ENCODE results near the gene FBXO33.
"Not testable (repeated sequence)": the region's sequence is repeated elsewhere in the genome, so short reads cannot be mapped to it uniquely, and the experiment has no call there.

FBXO33 gene

DNA sequence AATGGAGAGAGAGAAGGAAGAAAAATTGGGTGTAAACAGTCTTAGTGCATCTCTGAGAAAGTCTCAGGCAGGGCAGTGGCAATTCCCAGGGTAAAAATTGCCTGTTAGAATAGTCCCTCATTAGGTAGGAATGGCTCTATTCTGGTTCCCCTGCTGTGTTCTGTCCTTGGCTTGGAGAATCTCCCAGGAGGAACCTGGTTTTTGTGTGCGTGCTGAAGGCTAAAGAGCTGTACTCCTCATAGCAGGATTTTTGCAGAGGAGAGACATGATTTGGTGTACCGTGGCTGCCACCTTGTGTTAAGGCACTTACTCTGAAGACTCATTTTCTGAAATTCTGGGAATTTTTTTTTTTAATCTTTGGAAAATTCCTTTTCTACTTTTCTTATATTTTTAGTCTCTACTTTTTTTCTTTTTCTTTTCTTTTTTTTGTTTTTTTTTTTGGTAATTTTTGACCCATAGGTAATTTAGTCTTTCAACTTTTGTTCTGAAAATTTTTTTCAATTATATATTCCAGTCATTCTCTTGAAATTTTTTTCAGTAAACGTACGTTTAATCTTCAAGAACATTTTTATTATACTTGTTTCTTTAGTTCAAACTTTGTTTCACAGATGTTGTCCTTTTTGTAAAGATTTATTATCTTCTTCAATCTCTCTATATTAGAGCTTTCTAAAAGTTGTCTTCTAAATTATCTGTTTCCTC lies 63.8 kb downstream of the FBXO33 start:
- DNase-seq = peak; percentile 17

DNA sequence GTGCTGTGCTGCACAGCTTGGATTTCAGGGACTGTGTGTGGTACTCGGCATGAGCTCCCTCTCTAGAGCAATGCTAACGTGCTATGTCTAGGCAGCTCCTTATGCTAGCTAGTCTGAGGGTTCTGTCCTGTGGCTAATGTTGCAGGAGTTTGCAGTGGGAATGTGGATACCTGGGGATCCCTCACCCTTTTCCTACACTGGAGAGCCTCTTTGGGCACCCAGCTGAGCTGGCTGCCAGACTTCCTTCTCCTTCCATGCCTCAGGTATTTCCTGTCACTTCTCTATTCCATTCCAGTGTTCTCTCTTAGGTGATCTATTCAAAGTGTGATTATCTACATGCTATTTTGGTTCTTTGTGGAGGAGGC lies 64.9 kb downstream of the FBXO33 start:
- no peak for DNase-seq

DNA sequence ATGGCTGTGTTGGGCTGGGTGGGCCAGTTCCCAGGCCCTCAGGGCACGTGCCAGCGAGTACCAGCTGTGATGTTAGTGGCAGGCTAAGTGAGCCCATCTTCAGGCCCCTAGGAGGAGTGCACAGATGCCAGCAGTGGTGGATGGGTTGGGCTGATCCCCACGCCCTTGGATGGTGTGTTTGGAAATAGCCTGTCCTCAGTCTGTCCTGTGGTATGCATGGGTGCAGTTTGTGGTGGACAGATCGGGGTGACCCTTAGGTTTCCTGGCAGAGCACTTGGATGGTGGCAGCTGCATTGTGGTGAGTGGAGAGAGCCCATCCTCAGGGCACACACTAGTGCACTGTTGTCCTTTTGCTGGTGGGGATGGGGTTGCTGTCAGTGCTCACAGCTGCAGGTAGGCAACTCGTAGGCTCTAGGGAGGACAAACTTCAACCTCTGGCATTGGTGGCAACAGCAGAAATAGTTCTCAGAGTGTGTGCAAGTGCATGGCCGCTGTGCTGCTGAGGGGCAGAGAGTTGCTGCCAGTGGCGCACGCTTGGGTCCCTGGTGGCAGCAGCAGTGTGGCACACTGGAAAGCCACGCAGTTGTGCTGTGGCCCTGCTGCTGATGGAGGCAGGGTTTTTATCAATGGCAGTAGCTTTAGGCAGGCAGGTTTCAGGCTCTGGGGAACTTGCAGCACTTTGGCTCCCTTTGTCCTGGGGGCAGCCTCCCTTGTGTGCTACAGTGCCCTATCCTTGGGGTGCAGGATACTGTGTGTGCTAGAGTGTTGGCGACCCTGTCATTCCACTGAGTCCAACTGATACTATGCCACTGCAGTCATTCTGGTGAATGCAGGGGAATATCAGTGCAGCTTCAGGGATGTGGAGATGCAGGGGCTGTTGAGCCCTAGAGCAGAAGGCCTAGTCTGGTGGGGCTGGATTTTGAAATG lies 65.5 kb downstream of the FBXO33 start:
- DNase-seq = no peak

DNA sequence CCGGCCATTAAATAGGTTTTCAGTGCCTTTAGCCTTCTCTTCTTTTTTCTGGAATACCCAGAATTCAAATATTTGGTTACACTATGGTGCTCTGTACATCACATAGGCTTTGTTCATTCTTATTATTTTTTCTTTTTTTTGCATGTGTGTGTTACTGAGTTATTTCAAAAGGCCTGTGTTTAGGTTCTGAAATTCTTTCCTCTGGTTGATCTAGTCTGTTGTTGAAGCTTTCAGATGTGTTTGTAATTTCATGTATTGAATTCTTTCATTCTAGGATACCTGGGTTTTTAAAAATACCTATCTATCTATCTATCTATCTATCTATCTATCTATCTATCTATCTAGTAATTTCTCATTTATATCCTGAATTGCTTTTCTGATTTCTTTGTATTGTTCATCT lies 66.9 kb downstream of the FBXO33 start:
- DNase-seq = no peak

DNA sequence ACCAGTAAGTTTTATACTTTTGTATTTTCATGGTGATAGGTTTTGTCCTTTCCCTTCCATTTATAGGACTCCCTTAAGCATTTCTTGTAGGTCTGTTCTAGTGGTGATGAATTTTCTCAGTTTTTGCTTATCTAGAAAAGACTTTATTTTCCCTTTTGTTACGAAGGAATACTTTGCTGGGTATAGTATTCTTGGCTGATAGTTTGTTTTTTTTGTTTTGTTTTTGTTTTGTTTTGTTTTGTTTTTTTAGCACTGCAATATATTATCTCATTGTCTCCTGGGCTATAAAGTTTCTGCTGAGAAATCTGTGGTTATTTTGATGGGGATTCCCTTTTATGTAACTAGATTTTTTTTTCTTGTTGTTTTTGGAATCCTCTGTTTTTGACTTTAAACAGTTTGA lies 67.7 kb downstream of the FBXO33 start:
- no peak for DNase-seq

DNA sequence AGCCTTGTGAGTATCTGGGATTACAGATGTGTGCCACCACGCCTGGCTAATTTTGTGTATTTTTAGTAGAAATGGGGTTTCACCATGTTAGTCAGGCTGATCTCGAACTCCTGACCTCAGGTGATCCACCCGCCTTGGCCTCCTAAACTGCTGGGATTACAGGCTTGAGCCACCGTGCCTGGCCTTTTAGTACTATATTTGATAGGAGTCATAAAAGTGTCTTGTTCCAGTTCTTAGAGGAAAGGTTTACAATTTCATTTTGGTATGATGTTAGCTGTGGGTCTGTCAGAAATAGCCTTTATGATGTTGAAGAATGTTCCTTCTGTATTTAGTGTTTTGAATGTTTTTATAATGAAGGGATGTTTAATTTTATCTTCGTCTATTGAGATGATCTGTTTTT lies 70.7 kb downstream of the FBXO33 start:
- not testable (repeated sequence) for DNase-seq

DNA sequence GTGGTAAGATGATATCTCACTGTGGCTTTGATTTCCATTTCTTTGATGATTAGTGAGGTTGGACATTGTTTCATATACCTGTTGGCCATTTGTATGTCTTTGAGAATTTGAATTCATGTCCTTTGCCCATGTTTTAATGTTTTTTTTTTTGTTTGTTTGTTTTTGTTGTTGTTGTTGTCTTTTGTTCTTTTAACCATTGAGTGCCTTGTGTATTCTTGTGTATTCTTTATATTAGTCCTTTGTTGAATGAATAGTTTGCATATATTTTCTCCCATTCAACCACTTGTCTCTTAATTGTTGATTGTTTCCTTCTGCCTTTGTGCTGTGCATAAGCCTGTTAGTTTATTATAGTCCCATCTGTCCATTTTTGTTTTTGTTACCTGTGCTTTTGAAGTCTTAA lies 71.9 kb downstream of the FBXO33 start:
- no peak for DNase-seq

DNA sequence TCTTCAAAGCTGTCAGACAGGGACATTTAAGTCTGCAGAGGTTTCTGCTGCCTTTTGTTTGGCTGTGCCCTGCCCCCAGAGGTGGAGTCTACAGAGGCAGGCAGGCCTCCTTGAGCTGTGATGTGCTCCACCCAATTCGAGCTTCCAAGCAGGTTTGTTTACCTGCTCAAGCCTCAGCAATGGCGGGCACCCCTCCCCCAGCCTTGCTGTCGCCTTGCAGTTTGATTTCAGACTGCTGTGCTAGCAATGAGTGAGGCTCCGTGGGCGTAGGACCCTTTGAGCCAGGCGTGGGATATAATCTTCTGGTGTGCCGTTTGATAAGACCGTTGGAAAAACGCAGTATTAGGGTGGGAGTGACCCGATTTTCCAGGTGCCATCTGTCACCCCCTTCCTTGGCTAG lies 73.2 kb downstream of the FBXO33 start:
- DNase-seq = not testable (repeated sequence)

DNA sequence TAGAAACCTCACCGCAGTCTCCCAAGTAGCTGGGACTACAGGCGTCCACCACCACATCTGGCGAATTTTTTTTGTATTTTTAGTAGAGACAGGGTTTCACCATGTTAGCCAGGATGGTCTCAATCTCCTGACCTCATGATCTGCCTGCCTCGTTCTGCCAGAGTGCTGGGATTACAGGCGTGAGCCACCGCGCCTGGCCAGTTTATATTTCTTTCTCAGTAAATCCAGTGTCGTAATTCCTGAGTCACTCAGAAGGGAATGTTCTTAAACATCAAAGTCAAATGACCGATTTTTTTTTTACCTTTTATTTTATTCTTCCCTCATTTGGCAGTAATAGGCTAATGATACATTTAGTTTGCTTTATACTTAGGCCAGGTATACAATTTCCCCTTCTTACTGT lies 80.5 kb downstream of the FBXO33 start:
- DNase-seq = no peak

DNA sequence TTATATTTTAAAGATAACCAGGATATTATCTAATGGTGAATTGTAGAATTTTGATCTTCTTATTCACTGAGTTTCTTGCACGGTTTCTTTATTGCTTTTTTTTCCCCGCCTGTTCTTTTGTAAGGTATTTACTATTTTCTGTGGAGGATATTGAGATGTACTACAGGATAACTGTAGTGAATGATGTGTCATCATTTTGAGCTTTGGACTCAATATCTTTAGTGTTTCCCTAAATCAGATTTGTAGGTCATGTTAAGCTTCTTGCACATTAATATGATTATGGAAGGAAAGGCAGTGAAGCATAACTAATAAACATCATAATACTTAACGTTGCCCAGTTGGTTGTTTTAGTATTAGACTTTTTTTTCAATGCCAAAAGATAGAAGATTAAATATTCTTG lies 81.4 kb downstream of the FBXO33 start:
- no peak for DNase-seq
